Panc1 (cell line): ENCODE measurements around the gene LRRN4CL. TPM values are rescaled to one million over a fixed set of nuclear protein-coding genes. Genes with fewer than 3 reads are reported as not detected.
"Not testable (repeated sequence)": the region's sequence is repeated elsewhere in the genome, so short reads cannot be mapped to it uniquely, and the experiment has no call there.

Experiments
- ATAC-seq: fragments of 200-7000 bp; cut with Tn5 transposase; 2 replicates; pipeline ENCODE4 v1.9.1; 2020; ENCODE audit warnings: mild to moderate bottlenecking, moderate library complexity
- BruUV-seq: library from RNA; stranded (reverse); fragments of 400-500 nt; replicated peaks from 2 replicates; lab custom pipeline; 2021; lab: Mats Ljungman, UMichigan
- CTCF ChIA-PET: fragments of 300-600 bp; sonication (Branson Sonifier 250); formaldehyde crosslinking; loops from one replicate; lab custom pipeline; 2022; ENCODE audit warnings: antibody characterized with exemption; lab: Charles Lee
- POLR2A ChIA-PET: fragments of 300-600 bp; sonication (Branson Sonifier 250); formaldehyde crosslinking; loops from one replicate; lab custom pipeline; 2022; ENCODE audit warnings: antibody characterized with exemption; lab: Charles Lee
- DNase-seq: peaks from one replicate; pipeline ENCODE4 v3.0.0-alpha.2; 2010; ENCODE audit warnings: low read depth, low spot score
- H3K27ac ChIP-seq: 2 replicates; pipeline ENCODE4 v1.5.1; 2011; ENCODE audit warnings: mild to moderate bottlenecking, low read length, inconsistent platforms
- H3K27me3 ChIP-seq: fragments of 200-500 bp; sonication (Bioruptor generic); 2 replicates; pipeline ENCODE4 v1.6.0; 2014; ENCODE audit warnings: low read length, inconsistent platforms; ENCODE audit not compliant: control insufficient read depth, insufficient read depth
- H3K36me3 ChIP-seq: fragments of 200-500 bp; sonication (Bioruptor generic); 2 replicates; pipeline ENCODE4 v1.5.1; 2014; ENCODE audit warnings: inconsistent platforms, mild to moderate bottlenecking, low read length, moderate library complexity; ENCODE audit not compliant: control insufficient read depth, insufficient read depth
- H3K4me1 ChIP-seq: 2 replicates; pipeline ENCODE4 v1.5.1; 2011; ENCODE audit warnings: inconsistent platforms, mild to moderate bottlenecking, low read length, moderate library complexity; ENCODE audit not compliant: control insufficient read depth, insufficient read depth
- H3K4me3 ChIP-seq, 2 experiments: 2 replicates each; pipeline ENCODE4 v1.5.1; 2011 to 2012; ENCODE audit warnings: low read depth in 2 of 2, low read length in 2 of 2, mild to moderate bottlenecking in 2 of 2, inconsistent platforms in 1 of 2, moderate library complexity in 1 of 2
- H3K9me3 ChIP-seq: fragments of 200-500 bp; sonication (Bioruptor generic); 2 replicates; pipeline ENCODE4 v1.5.1; 2014; ENCODE audit warnings: low read depth, mild to moderate bottlenecking, inconsistent platforms, low read length, moderate library complexity; ENCODE audit not compliant: control insufficient read depth, insufficient read depth
- CTCF ChIP-seq: fragments of 450-650 bp; IDR thresholded peaks from 2 replicates; pipeline ENCODE4 v1.5.1; 2017; ENCODE audit warnings: mild to moderate bottlenecking
- POLR2AphosphoS5 ChIP-seq: IDR thresholded peaks from 2 replicates; pipeline ENCODE4 v1.6.1; 2012; ENCODE audit warnings: mild to moderate bottlenecking, low read depth, low read length, moderate library complexity
- REST ChIP-seq, 2 experiments: IDR thresholded peaks; 2 replicates each; pipeline ENCODE4 v1.6.1; 2011 to 2012; ENCODE audit warnings: low read depth in 2 of 2, control low read depth in 1 of 2, low read length in 1 of 2, mild to moderate bottlenecking in 1 of 2, moderate library complexity in 1 of 2; ENCODE audit not compliant: insufficient read depth in 1 of 2
- SIN3A ChIP-seq: IDR thresholded peaks from 2 replicates; pipeline ENCODE4 v1.6.1; 2012; ENCODE audit warnings: low read depth, mild to moderate bottlenecking, low read length, moderate library complexity, borderline replicate concordance; ENCODE audit not compliant: insufficient read depth
- TCF7L2 ChIP-seq: IDR thresholded peaks from 2 replicates; pipeline ENCODE4 v1.6.1; 2011; ENCODE audit warnings: mild to moderate bottlenecking, low read depth, low read length, inconsistent platforms
- in situ Hi-C: cut with HindIII; loops from 2 replicates; pipeline ENCODE4 v1.10.0; 2016; ENCODE audit warnings: low sequenced_read_pairs, low pct_unique_long_range_greater_than_20kb
- intact Hi-C: fragments of 100-400 bp; cut with micrococcal nuclease; formaldehyde crosslinking; loops from one replicate; pipeline ENCODE4 v1.10.0; 2022; ENCODE audit not compliant: unreplicated experiment
- total RNA-seq: library from RNA; stranded (reverse); gene quantifications from one replicate; pipeline ENCODE4 v1.2.1, GENCODE V29; 2021; ENCODE audit not compliant: unreplicated experiment

Gene LRRN4CL
- total RNA-seq, 1 experiment from 2014 or later = 0.13 TPM

- in situ Hi-C loops (no loop called here), intact Hi-C loops (no loop called here)
- DNase-seq (no peak), ATAC-seq (no peak)
- ChIA-PET CTCF (interaction anchor here (1.0 kb wide), 1 partner anchor 24 kb away, joined by 3 read pairs; no protein-coding TSS in a partner anchor), POLR2A (interaction anchor here (0.5 to 0.6 kb wide), 2 partner anchors 67 to 95 kb away, joined by 3 to 8 read pairs; no protein-coding TSS in a partner anchor)
- H3K27ac ChIP-seq = peak overlapping the region; percentile 89
- H3K36me3 ChIP-seq = no peaks in the 10 kb centered on the region; the same call in 1 of the 2 replicates
- H3K9me3 ChIP-seq = no peaks in the 10 kb centered on the region
- H3K4me1 ChIP-seq = peaks cover 23% of the 10 kb centered on the region
- TF ChIP-seq REST (IDR thresholded peaks at IDR 0.05; ENCODE audit: insufficient read depth in 1 of 2, low read depth in 2 of 2, low read length in 1 of 2) (no peak), POLR2AphosphoS5 (no peak), TCF7L2 (no peak), CTCF (no peak), SIN3A (no peak)
- peak overlapping the region; percentile 77 to 89 for H3K4me3 ChIP-seq
- no peaks in the 10 kb centered on the region for H3K27me3 ChIP-seq
- no TSS peak for BruUV-seq
Observed at GRCh38 chr11:62705413-62705812, 16.1 kb upstream of the LRRN4CL start.

- in situ Hi-C loops = not testable (repeated sequence)
- POLR2A ChIA-PET = interaction anchor here (0.6 kb wide), 2 partner anchors 20 to 161 kb away, joined by 6 to 13 read pairs; no protein-coding TSS in a partner anchor
Observed at GRCh38 chr11:62703921-62704320, 14.6 kb upstream of the LRRN4CL start.

GRCh38 chr11:62702246-62702645 lies 12.9 kb upstream of the LRRN4CL start:
- TF ChIP-seq SIN3A (no peak), TCF7L2 (no peak), CTCF (no peak), POLR2AphosphoS5 (no peak), REST (IDR thresholded peaks at IDR 0.05; ENCODE audit: insufficient read depth in 1 of 2, low read depth in 2 of 2, low read length in 1 of 2) (no peak)
- no TSS peak for BruUV-seq
- H3K36me3 ChIP-seq = no peaks in the 10 kb centered on the region; the same call in 1 of the 2 replicates
- no peaks in the 10 kb centered on the region for H3K9me3 ChIP-seq
- H3K4me1 ChIP-seq = peaks cover 15% of the 10 kb centered on the region
- DNase-seq (no peak), ATAC-seq (no peak)
- H3K4me3 ChIP-seq = no peak overlapping the region
- intact Hi-C loops (no loop called here), in situ Hi-C loops (no loop called here)
- ChIA-PET CTCF (no interaction called here), POLR2A (interaction anchor here (0.5 to 1.0 kb wide), 2 partner anchors 52 to 103 kb away, joined by 3 read pairs; partner anchors contain the start of gene ZBTB3)
- no peak overlapping the region for H3K27ac ChIP-seq
- H3K27me3 ChIP-seq = no peaks in the 10 kb centered on the region

More at GRCh38 chr11:62703921-62704320, 14.6 kb upstream of the LRRN4CL start:
- peaks cover 17% of the 10 kb centered on the region for H3K4me1 ChIP-seq
- H3K4me3 ChIP-seq, H3K27ac ChIP-seq, BruUV-seq, H3K36me3 ChIP-seq, ATAC-seq, H3K27me3 ChIP-seq, DNase-seq, H3K9me3 ChIP-seq, intact Hi-C loops: not testable (repeated sequence)
- CTCF ChIA-PET = interaction anchor here (0.6 kb wide), 1 partner anchor 44 kb away, joined by 6 read pairs; no protein-coding TSS in a partner anchor
